ENCODE data around the gene SCAPER.
"Not testable (repeated sequence)": the region's sequence is repeated elsewhere in the genome, so short reads cannot be mapped to it uniquely, and the experiment has no call there.

SCAPER gene

DNA sequence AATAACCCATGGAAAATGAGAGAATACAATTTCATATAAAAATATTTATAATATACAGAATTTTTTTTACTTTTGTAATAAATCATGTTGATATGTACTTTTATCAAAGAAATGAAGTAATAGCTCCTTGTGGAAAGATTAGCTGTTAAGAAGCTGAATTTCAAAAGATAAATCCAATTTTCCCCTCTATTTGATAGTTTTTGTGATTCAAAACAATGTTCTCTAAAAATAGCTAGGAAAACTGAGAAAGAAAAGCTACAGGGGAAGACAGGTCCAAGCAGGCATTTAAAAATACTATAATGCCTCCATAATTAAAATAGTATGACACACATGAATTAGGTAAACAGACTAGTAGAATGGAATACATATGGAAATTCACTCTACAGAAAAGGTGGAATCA, 44.9 kb downstream of the SCAPER start:
- DNase-seq = no peak

DNA sequence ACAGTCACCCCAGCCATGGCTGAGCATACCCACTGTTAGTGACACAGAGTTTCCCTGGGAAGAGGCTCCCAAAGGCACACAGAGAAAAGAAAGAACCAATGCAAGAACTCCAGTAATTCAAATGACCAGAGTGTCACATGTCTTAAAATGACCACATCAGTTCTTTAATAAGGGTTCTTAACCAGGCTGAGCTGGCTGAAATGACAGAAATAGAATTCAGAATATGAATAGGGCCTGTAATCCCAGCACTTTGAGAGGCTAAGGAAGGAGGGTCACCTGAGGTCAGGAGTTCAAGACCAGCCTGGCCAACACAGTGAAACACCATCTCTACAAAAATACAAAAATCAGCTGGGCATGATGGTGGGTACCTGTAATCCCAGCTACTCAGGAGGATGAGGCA, 54.8 kb downstream of the SCAPER start:
- not testable (repeated sequence) for DNase-seq

DNA sequence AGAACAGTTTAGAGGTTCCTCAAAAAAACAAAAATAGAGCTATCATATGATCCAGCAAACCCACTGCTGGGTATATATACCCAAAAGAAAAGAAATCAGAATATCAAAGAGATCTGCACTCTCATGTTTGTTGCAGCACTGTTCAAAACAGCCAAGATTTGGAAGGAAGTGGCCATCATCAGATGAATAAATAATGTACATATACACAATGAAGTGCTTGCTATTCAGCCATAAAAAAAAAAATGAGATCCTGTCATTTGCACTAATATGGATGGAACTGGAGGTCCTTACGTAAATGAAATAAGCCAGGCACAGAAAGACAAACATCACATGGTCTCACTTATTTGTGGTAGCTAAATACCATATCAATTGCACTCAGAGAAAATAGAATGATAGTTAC, 58.4 kb downstream of the SCAPER start:
- no peak for DNase-seq

DNA sequence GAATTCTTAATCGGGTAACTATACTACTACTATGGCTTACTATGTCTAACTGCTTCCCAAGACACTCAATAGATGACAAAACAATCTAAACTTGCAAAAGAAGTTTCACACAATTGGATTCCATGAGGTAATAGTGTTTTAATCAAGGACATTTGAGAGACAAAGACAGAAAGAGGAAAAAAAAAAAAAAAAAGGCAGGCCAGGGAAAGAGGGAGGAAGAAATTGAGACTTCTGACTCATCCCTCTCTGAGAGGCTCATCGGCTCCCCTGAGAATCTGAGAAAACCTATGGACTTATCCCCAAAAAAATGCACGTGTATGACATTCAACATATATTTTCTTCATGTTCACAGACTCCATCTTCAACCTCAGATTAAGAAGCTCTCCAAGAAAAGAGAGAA, 61.0 kb downstream of the SCAPER start:
- DNase-seq = no peak

DNA sequence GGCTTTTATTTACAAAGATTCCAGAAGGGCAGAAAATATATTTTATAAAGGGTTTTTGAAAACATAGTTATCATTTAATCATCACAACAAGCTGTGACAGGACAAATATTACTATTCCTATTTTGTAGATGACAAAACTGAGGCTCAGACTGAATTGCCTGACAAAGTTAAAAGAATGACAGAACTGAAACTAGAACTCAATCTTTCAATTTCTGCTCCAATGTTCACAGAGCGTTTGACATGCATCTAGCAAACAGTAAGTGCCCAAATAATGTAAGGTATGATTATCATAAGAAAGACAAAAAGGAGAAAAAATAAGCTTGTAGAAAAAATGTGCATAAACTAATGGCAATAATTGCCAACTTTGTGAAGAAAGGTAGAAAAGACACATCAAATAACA, 61.9 kb downstream of the SCAPER start:
- no peak for DNase-seq

DNA sequence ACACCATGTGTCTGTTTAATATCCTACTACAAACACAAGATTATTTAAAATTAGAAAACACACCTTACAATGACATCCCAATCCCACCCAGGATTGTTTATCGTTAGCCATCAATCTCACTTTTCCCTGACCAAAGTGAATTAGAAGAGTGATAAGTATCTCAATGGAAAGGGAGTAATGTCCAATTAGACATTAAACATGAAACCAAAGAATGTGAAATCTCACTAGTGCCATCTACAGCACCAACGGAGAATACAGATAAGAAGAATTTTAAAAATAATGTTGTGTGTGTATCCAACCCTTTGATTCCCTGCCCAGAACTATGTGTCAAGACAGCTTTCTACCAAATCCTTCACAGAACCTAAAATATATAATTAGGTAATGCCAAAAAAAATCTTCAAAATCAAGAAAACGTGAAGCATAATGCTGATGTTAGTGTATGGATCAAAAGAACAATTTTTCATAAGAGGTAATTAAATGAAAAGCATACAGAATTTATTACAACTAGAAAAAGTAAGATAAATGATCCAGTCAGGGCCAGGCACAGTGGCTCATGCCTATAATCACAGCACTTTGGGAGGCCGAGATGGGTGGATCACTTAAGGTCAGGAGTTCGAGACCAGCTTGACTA, 64.2 kb downstream of the SCAPER start:
- DNase-seq = no peak

DNA sequence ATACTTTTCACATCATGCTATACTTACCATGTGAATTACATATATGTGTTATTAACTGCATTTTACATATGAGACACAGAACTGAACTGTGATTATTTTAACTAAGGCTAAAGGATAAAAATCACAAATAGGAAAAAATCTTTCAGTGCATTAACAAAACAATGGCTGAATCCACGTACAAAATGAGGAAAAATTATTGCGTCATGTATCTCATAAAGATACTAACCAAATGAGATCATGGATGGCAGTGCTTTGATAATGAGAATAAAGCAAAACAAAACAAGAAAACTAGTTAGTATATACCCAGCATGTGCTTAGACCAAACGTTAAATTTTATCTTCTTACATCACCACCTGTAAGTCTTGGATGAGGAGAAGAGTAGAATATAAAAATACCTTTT, 66.0 kb downstream of the SCAPER start:
- no peak for DNase-seq

DNA sequence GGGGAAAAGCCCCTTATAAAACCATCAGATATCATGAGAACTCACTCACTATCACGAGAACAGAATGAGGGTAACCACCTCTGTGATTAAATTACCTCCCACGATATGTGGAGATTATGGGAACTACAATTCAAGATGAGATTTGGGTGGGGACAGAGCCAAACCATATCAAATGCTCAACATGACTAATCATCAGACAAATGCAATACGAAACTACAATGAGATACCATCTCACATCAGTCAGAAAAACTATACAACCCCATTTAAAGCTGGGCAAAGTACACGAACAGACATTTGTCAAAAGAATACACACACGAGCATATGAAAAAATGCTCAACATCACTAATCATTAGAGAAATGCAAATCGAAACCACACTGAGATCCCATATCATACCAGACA, 67.7 kb downstream of the SCAPER start:
- DNase-seq = no peak

DNA sequence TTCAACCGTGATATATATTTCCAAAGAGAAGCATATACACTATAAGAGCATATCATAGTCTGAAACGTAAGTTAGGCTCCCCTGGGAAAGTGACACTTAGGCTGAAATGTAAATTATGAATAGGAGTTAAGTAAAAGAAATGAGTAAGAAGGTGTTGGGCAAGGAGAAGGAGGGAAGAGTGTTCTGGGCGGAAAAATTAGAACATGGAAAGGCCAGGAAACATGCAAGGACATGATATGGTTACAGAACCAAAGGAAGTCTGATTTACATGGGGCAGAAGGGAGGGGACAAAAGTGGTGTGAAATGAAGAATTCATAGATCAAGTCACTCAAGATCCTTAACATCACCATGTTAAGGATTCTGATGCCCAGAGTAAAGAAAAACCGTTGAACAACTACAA, 75.2 kb downstream of the SCAPER start:
- no peak for DNase-seq

DNA sequence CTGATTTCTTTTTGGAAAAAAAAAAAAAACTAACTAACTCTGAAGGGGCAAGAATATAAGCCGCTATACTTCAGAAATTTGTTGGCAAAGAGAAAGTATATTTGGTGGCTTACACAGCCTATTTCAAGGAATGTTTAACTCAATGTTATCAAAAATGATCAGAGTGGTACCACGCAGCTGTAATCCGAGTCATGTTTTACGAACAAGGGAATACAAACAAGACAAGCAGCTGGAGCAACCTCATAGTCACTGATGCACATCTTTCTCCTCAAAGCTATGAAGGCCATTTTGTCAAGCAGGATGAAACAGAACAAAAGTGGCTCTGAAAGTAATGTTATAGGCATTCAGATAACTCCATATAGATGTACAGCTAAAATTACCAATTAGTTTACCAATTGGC, 81.2 kb downstream of the SCAPER start:
- no peak for DNase-seq

DNA sequence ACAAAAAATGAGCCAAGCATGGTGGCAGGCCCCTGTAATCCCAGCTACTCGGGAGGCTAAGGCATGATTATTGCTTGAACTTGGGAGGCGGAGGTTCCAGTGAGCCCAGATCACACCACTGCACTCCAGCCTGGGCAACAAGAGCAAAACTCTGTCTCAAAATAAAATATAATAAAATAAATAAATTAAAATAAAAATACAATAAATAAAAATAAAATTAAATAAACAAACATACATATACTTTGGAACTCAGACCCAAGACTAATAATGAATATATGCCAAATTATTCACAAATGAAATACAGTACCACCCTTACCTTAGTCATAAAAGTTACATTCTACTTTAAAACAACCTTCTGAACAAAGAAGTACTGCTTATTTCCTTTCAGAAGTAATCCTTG, 81.8 kb downstream of the SCAPER start:
- DNase-seq = no peak

DNA sequence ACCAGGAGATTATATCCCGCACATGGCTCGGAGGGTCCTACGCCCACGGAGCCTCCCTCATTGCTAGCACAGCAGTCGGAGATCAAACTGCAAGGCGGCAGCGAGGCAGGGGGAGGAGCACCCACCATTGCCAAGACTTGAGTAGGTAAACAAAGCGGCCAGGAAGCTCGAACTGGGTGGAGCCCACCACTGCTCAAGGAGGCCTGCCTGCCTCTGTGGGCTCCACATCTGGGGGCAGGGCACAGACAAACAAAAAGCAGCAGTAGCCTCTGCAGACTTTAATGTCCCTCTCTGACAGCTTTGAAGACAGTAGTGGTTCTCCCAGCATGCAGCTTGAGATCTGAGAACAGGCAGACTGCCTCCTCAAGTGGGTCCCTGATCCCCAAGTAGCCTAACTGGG, 86.2 kb downstream of the SCAPER start:
- peak; percentile 5 for DNase-seq

DNA sequence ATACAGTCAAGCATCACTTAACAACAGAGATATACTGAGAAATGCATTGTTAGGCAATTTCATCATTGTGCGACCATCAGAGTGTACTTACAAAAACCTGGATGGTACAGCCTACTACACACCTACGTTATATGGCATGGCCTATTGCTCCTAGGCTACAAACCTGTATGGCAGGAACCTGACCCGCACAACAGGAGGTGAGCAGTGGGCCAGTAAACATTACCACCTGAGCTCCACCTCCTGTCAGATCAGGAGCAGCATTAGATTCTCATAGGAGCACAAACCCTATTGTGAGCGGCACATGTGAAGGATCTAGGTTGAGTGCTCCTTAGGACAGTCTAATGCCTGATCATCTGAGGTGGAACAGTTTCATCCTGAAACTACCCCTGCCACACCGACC, 89.7 kb downstream of the SCAPER start:
- no peak for DNase-seq

DNA sequence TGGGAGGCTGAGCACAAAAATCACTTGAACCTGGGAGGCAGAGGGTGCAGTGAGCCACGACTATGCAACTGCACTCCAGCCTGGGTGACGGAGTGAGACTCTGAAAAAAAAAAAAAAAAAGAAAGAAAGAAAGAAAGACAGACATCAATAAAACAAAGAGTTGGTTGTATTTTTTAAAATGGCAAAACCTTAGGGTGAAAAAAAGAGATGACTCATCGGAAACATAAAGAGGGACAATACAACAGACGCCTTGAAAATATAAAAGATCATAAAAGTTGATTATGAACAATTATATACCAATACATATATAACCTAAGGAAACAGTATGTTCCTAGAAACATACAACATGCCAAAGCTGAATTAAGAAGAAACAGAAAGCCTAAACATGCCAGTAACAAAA, 92.8 kb downstream of the SCAPER start:
- DNase-seq = no peak

DNA sequence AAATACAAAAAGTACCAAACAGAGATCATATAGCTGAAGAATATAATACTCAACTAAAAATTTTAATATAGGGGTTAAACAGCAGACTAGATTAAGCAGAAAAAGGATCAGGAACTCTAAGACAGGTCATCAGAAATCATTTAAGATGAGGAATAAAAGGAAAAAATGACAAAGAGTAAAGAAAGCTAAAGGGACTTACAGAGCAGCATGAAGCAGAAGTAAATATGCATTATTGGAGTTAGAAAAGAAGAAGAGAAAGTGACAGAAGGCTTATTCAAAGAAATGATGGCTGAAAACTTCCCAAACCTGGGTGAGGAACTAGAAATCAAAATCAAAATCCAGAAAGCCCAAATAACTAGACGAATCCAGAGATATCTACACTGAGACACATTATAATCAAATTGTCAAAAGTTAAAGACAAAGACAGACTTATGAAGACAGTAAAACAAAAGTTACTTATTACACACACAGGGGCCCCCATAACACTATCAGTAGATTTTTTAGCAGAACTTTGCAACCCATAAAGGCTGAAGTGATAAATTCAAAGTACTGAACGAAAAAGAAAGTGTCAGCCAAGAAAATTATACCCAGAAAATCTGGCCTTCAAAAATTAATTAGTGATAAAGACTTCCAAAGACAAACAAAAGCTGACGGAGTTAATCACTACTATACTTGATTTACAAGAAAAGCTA, 95.6 kb downstream of the SCAPER start:
- DNase-seq = no peak

DNA sequence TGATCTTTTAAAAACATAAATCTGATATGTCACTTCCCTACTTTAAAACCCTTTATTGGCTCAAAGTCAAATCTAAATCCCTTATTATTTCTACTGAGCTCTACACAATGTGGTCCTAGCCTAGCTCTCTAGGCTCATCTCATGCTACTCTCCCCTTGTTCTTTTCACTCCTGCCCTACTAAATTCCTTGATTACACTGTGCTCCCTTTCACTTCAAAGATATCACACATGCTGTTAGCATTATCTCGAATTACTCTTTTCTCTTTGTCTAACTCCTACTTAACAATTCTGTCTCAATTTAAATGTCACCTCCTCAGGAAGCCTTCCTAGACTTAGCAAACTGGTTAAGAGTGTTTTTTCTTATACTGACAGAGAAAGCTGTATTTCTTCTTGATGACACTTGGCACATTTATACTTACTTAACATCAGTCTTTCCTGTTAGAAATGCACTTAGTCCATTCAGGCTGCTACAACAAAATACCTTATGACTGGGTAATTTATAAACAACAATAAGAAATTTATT, 102.0 kb downstream of the SCAPER start:
- no peak for DNase-seq

DNA sequence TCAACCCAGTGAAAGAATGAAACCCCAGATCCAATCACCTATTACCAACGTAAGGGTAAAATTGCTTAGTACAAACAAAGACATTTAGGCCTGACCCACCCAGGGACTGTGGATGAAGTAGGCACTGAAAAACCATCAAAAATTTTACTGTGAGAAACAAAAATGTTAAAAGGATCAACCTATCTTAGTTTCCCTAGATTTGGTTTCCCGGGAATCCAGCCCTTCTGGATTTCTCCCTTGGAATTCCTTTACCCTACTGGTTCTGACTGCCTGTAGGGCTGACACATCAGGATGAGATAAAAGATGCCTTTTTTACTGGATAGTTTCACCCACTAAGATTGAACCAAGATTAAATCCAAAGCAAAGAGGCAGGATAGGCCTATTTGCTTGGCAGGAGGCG, 102.7 kb downstream of the SCAPER start:
- no peak for DNase-seq

DNA sequence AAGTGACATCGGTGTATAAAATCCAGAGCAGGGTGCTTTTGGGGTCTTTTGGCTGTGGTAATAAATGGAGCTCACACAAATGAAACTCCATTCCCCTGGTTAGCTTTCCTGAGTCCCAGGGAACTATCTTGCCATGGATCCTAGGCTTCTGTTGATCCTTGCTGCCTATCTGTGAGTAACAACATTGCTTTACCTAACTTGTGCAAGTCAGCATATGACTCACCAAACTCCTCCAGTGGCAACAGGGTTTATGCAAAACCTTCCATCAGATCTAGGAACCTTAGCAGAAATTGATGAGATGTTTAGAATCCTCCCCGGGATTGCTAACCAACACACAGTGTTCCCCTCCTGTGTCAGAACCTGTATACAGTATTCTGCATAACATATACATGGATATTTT, 105.4 kb downstream of the SCAPER start:
- no peak for DNase-seq

DNA sequence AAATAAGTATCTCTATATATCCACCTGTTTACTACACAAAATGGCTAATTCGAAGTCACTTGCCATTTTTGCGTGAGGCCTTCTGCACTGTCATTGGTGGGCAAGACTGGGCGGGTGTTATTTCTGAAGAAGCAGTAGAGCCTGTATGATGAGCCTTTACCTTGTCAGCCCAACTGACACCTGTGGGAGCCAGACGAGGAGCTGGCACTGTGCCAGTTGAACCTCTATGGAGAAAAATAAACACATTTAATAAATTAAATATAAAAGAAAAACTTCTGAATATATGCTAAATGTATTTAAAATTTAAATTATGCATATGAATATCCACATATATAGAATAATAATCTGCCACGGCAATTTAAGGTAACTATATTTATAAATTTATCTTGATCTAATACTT, 109.9 kb downstream of the SCAPER start:
- no peak for DNase-seq

DNA sequence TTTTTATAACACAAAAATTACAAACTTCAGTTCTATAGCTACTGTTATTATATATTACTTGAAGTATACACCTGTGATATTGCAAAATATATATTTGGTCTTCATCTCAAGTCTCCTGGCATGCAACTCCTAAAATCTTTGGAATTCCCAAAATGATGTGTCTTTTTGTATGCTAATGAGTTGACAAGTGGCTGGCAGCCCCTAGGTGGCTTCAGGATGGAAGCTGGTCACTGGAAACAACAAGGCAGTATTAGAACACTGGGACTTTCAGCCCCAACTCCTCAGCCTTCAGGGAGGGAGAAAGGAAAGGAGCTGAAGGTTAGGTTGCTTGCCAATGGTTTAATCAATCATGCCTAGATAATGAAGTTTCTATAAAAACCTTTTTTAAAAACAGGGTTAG, 112.0 kb downstream of the SCAPER start:
- no peak for DNase-seq

DNA sequence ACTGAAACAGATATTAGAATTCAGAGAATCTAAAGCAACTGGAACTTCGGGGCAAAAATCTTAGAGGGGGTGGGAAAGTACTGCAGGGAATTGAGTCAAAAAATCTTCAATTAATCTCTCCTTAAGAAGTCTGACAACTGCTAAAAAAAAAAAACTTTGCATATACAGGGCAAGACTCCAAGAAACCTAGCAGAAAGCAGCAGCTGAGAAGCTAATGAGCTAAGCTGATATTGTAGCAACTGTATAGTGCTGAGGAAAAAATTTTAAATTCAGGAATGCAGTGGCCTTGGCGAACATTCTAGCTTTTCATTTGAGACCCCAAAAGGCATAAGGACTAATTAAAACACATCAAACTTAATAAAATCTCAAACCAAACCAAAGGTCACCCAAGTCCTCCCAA, 113.6 kb downstream of the SCAPER start:
- DNase-seq = no peak

DNA sequence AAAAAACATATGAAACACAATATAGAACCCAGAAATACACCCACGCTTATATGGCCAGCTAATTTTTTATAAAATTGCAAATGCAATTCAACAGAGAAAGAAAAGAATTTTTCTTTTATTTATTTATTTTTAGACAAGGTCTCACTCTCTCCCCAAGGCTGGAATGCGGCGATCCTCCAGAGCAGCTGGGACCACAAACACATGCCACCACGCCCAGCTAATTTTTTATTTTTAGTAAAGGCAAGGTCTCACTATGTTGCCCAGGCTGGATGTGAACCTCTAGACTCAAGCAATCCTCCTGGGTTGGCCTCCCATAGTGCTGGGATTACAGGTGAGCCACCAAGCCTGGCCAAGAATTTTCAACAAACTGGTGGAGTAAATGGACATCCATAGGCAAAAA, 117.9 kb downstream of the SCAPER start:
- DNase-seq = no peak

DNA sequence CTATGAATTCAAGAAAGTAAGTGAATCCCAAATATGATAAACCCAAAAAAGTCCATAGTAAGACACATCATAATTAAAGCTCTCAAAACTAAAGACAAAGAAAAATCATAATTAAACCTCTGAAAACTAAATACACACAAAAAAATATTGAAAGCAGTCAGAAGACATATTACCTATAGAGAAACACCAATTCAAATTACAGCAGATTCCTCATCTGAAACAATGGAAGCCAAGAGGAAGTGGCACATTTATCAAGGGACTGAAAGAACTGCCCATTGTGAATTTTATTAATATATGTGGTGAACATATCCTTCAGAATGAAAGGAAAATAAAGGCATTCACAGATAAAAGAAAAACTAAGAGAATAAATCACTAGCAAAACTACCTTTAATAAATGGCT, 128.2 kb downstream of the SCAPER start:
- DNase-seq = no peak

DNA sequence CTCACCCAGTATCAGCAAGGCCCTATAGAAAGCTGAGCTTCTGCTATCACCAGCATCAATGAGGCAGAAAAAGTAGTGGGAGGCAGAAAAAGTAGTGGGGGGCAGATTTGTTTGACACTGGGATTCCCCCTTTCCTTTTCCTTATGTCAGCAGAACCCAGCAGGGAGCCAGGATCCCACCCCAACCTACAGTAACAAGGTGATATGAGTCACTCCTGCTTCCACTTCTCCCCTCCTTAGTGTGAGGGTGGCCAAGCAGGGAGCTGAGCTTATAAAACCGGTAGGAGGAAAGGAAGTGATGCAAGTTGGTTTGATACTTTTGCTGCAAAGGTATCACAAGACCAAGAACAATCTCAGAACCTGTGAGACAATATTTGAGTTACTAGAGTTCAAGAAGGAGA, 128.7 kb downstream of the SCAPER start:
- DNase-seq = no peak

DNA sequence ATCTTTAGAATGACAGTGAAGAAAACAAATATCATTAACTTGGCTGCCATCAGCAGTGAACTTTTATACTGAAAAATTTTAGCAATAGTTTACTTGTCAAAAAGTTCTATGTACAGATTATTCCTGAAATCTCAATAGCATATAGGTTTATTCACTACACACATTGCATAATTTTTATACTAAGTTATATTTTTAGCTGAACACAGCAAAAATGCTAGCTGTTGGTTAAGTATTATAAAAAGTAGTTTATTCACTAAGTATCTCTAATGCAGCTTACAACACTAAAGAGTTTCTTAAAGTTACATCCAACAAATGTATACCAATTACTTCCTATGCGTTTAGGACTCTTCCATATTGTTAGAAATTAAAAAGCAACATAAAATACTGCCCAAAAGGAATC, 131.9 kb downstream of the SCAPER start:
- no peak for DNase-seq
